Left lung (tissue), 10 donors: ENCODE measurements around the gene ZIC4. TPM values are rescaled to one million over a fixed set of nuclear protein-coding genes. Genes with fewer than 3 reads are reported as not detected.

ENCODE experiments used
- ATAC-seq: fragments of 200-7000 bp; cut with Tn5 transposase; one replicate; pipeline ENCODE4 v1.9.1; 2020; ENCODE audit warnings: moderate library complexity
- DNase-seq, 4 donors: peaks; one replicate each; pipeline ENCODE4 v3.0.0-alpha.2; 2013 to 2020
- H3K27ac ChIP-seq, 2 donors: fragments of 200-600 bp; sonication (generic) in 1 of 2; one replicate each; pipeline versions ENCODE4 v1.5.0 to v1.8.0; 2020 to 2021
- H3K27me3 ChIP-seq, 2 donors: fragments of 200-600 bp; sonication (generic) in 1 of 2; one replicate each; pipeline versions ENCODE4 v1.5.0 to v1.8.0; 2020 to 2021
- H3K36me3 ChIP-seq, 2 donors: fragments of 200-600 bp; sonication (generic) in 1 of 2; one replicate each; pipeline versions ENCODE4 v1.5.0 to v1.8.0; 2020 to 2021
- H3K4me1 ChIP-seq, 2 donors: fragments of 200-600 bp; one replicate each; pipeline ENCODE4 v1.8.0; 2021
- H3K4me3 ChIP-seq, 2 donors: fragments of 200-600 bp; sonication (generic) in 1 of 2; one replicate each; pipeline versions ENCODE4 v1.5.0 to v1.8.0; 2020 to 2021; ENCODE audit warnings: mild to moderate bottlenecking in 1 of 2
- H3K9me3 ChIP-seq, 2 donors: fragments of 200-600 bp; sonication (generic) in 1 of 2; one replicate each; pipeline versions ENCODE4 v1.5.0 to v1.8.0; 2020 to 2021
- intact Hi-C, 2 donors: fragments of 100-400 bp; cut with DNase I; formaldehyde crosslinking; loops; one replicate each; pipeline versions ENCODE4 v1.11.2 to v1.14.2; 2022
- polyA plus RNA-seq, 6 donors: library from polyadenylated mRNA; unstranded; fragments of 120-200 nt; gene quantifications; one replicate each; pipeline ENCODE4 v1.2.1, GENCODE V29; 2013; ENCODE audit not compliant: insufficient read length in 6 of 6
- total RNA-seq, 2 donors: library from RNA; stranded (reverse); fragmentation: NEBNext Ultra II Directional; extraction: Animal tissue kit (Norgen Biotek cat#: 25700); gene quantifications; one replicate each; pipeline ENCODE4 v1.2.1, GENCODE V29; 2021
- TF ChIP-seq, protein P1 (sequence below), 2 donors: fragments of 200-600 bp; sonication (generic) in 1 of 2; IDR thresholded peaks; one replicate each; pipeline versions ENCODE4 v1.5.0 to v1.8.0; 2021; ENCODE audit warnings: antibody characterized with exemption in 2 of 2
- donor health status: DM: no; HTN: yes; CAD: no.
- donor health status: DM: no; HTN: no; CAD: no.

ZIC4 gene
- total and polyA plus RNA-seq, 8 donors: not detected

DNA sequence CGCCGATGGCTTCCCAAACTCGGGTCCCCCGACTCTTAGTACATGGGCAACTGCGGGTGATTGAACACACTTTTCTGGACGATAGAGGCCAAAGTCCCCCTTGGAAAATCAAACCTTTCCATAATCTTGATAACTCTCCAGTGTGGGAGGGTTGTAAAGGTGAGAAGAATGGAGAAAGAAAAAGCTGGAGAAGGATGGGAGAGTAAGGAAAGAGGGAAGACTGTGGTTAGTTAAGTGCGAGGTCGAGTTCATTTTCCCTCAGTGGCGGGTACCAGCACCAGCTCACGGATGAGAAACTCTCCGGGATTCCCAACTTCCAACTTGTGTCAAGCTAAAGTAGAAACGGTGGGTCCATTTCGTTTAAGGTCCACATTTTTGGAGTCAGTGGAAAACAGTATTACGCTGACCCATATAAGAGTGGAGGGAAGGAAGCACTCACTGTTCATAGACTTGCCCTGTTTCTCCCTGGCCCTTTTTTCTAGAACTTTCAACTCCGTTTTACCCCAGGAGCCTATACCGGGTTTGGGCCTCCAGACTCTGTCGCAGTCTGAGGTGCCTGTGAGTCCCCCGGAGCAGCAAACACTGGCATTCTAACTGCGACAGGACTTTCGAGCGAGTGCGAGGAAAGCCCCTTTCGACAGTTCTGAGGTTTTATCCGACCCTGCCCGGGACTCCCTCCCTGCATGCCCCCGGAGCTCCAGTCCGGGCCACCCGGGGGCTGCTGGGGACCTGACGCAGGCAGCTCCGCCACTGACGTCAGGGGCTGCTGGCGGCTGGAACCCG, 17.6 kb upstream of the ZIC4 start:
- Histone ChIP-seq H3K4me1 (no peaks in the 10 kb centered on the region), H3K4me3 (no peak overlapping the region), H3K9me3 (no peaks in the 10 kb centered on the region), H3K27ac (no peak overlapping the region), H3K36me3 (no peaks in the 10 kb centered on the region), H3K27me3 (peaks cover 77 to 91% of the 10 kb centered on the region in 2 donors)
- TF ChIP-seq, protein P1, sequence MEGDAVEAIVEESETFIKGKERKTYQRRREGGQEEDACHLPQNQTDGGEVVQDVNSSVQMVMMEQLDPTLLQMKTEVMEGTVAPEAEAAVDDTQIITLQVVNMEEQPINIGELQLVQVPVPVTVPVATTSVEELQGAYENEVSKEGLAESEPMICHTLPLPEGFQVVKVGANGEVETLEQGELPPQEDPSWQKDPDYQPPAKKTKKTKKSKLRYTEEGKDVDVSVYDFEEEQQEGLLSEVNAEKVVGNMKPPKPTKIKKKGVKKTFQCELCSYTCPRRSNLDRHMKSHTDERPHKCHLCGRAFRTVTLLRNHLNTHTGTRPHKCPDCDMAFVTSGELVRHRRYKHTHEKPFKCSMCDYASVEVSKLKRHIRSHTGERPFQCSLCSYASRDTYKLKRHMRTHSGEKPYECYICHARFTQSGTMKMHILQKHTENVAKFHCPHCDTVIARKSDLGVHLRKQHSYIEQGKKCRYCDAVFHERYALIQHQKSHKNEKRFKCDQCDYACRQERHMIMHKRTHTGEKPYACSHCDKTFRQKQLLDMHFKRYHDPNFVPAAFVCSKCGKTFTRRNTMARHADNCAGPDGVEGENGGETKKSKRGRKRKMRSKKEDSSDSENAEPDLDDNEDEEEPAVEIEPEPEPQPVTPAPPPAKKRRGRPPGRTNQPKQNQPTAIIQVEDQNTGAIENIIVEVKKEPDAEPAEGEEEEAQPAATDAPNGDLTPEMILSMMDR (IDR thresholded peaks at IDR 0.05): no peak
- intact Hi-C loops: no loop called here
- ATAC-seq (no peak), DNase-seq (peak in 1 of 4 donors; percentile 66)

DNA sequence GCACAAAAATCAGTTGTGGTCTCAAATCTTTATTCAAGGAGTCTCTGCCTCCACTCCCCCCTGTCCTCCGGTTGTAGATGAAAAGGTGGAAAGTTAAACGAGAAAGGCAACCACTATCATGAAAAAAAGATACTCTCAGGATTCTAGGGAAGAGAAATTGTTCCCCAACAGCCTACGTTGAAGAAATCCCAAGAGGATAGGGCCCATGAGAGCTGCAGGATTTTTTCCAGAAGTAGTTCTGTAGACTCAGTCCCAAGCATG, 17.1 kb upstream of the ZIC4 start:
- no peak overlapping the region for H3K27ac ChIP-seq
- peaks cover 83 to 96% of the 10 kb centered on the region in 2 donors for H3K27me3 ChIP-seq
- intact Hi-C loops: no loop called here
- no peak for DNase-seq
- peaks cover 0 to 3% of the 10 kb centered on the region in 2 donors for H3K4me1 ChIP-seq
- no peaks in the 10 kb centered on the region for H3K36me3 ChIP-seq
- no peaks in the 10 kb centered on the region for H3K9me3 ChIP-seq
- ATAC-seq: no peak
- TF ChIP-seq, protein P1 (IDR thresholded peaks at IDR 0.05): no peak
- no peak overlapping the region for H3K4me3 ChIP-seq

DNA sequence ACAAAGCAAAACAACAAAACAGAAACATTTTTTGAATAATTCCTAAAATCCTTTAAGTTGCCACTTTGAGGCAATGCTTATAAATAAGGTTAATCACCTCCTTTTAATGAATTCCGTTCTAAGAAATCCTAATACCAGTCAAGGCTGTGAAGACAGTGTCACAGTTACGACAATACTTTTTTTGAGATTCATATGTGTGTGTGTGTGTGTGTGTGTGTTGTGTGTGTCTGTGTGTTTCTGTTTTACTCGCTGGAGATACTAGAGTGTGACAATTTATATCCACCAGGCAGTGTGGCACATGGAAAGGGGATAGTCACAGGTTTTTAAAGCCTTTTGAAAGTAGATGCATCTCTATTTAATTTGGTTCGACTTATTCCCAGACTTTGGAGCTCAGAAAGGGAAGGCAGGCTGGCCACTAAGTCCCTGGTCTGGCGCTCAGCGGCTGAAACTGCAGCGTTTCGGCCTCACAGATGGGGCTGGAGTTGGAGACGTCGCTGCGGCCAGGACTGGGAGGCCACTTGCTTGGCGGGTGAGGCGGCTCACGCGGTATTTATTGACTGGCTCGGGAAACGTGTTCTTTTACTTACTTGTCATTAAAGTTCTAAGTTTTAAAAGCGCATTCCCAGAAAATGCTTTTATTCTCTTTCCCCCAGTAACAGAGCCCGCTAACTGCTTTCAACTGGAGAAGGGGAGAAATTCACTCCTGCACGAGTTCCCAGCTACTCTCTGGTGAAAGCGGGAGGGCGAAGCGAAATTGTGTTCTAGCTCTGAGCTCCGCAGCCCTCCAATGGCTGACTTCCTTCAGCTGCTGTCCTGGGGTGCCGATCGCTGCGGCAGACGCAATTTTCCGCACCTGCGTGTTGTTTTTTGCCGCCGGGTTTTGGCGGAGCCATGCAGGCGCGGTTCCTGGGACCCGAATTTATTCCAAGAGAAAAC, 16.5 kb upstream of the ZIC4 start:
- Histone ChIP-seq H3K36me3 (no peaks in the 10 kb centered on the region), H3K27me3 (peaks cover 89 to 97% of the 10 kb centered on the region in 2 donors), H3K4me3 (no peak overlapping the region), H3K9me3 (no peaks in the 10 kb centered on the region), H3K27ac (no peak overlapping the region), H3K4me1 (peaks cover 0 to 3% of the 10 kb centered on the region in 2 donors)
- TF ChIP-seq, protein P1 (IDR thresholded peaks at IDR 0.05): no peak
- DNase-seq (no peak), ATAC-seq (no peak)
- intact Hi-C loops: no loop called here

DNA sequence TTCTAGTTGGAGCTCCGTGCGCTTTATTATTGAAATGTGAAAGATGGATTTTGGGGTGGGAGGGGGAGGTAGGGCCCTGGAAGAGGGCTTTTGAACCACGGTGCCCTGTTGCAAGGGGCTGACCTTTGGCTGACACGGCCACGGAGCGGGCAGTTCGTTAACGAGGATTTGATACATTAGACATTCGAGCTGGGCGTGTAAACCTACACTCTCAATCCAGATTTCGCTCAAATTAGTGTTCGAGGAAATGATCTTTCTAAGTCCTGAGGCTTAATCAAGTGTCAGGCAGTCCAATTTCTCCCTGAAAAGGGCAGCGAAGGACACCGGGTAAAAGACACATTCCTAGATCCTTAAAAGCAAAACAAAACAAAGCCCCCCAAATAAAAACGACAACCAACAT, 15.9 kb upstream of the ZIC4 start:
- intact Hi-C loops: no loop called here
- peaks cover 95 to 99% of the 10 kb centered on the region in 2 donors for H3K27me3 ChIP-seq
- no peak for ATAC-seq

More for the DNA sequence above, 15.9 kb upstream of the ZIC4 start:
- no peak overlapping the region for H3K27ac ChIP-seq
- H3K4me1 ChIP-seq: peaks cover 0 to 3% of the 10 kb centered on the region in 2 donors
- H3K36me3 ChIP-seq: no peaks in the 10 kb centered on the region
- TF ChIP-seq, protein P1 (IDR thresholded peaks at IDR 0.05): no peak
- no peak overlapping the region for H3K4me3 ChIP-seq
- DNase-seq: no peak
- H3K9me3 ChIP-seq: no peaks in the 10 kb centered on the region
